IMR-90 (cell line): Measurements from ENCODE around the gene ALAS1. TPM values are rescaled to one million over a fixed set of nuclear protein-coding genes. Genes with fewer than 3 reads are reported as not detected.

ENCODE experiments used
- ATAC-seq: fragments of 200-7000 bp; cut with Tn5 transposase; 2 replicates; pipeline ENCODE4 v1.9.1; 2020; ENCODE audit warnings: low read depth, mild to moderate bottlenecking, moderate library complexity
- BruUV-seq: library from RNA; stranded (reverse); fragments of 400-500 nt; replicated peaks from 2 replicates; lab custom pipeline; 2021; lab: Mats Ljungman, UMichigan
- CTCF ChIA-PET: fragments of 300-600 bp; formaldehyde crosslinking; extraction: SDS; loops from one replicate; lab custom pipeline; 2021; ENCODE audit warnings: antibody characterized with exemption; lab: Yijun Ruan, JAX
- POLR2A ChIA-PET: fragments of 300-600 bp; sonication (Branson Sonifier 250); formaldehyde crosslinking; loops from one replicate; lab custom pipeline; 2022; ENCODE audit warnings: antibody characterized with exemption; ENCODE audit not compliant: unreplicated experiment; lab: Charles Lee
- DNase-seq: peaks from one replicate; pipeline ENCODE4 v3.0.0; 2013
- H2AFZ ChIP-seq: replicated peaks from 2 replicates; pipeline ENCODE3; 2013; ENCODE audit warnings: low read length, mild to moderate bottlenecking; ENCODE audit not compliant: poor library complexity
- H2AK5ac ChIP-seq: 2 replicates; pipeline ENCODE4 v1.6.1; 2013; ENCODE audit warnings: low read depth, low read length, inconsistent platforms
- H2AK9ac ChIP-seq: replicated peaks from 2 replicates; pipeline ENCODE3; 2013; ENCODE audit warnings: mild to moderate bottlenecking, low read depth, low read length, moderate library complexity; ENCODE audit not compliant: poor library complexity
- H2BK120ac ChIP-seq: 2 replicates; pipeline ENCODE4 v1.6.1; 2013; ENCODE audit warnings: low read depth, low read length, inconsistent platforms
- H2BK15ac ChIP-seq: 3 replicates; pipeline ENCODE4 v1.6.1; 2013; ENCODE audit warnings: low read depth, low read length, inconsistent platforms
- H2BK20ac ChIP-seq: 2 replicates; pipeline ENCODE4 v1.6.1; 2013; ENCODE audit warnings: low read depth, mild to moderate bottlenecking, inconsistent platforms, low read length, moderate library complexity
- H2BK5ac ChIP-seq: 2 replicates; pipeline ENCODE4 v1.6.1; 2013; ENCODE audit warnings: mild to moderate bottlenecking, low read depth, low read length, inconsistent platforms; ENCODE audit not compliant: poor library complexity, severe bottlenecking
- H3K14ac ChIP-seq: replicated peaks from 2 replicates; pipeline ENCODE4 v1.6.1; 2013; ENCODE audit warnings: low read depth, low read length, inconsistent platforms
- H3K18ac ChIP-seq: 2 replicates; pipeline ENCODE4 v1.6.1; 2013; ENCODE audit warnings: low read depth, low read length, control low read depth
- H3K23ac ChIP-seq: 2 replicates; pipeline ENCODE4 v1.6.1; 2013; ENCODE audit warnings: low read depth, low read length, inconsistent platforms
- H3K27ac ChIP-seq: 2 replicates; pipeline ENCODE4 v1.5.1; 2013; ENCODE audit warnings: mild to moderate bottlenecking, control low read depth, low read length; ENCODE audit not compliant: insufficient read depth
- H3K27me3 ChIP-seq: 2 replicates; pipeline ENCODE4 v1.6.1; 2013; ENCODE audit warnings: low read length; ENCODE audit not compliant: control insufficient read depth, insufficient read depth
- H3K36me3 ChIP-seq: 2 replicates; pipeline ENCODE4 v1.6.1; 2013; ENCODE audit warnings: low read length, mixed read lengths; ENCODE audit not compliant: control insufficient read depth, insufficient read depth
- H3K4ac ChIP-seq: 2 replicates; pipeline ENCODE4 v1.6.1; 2013; ENCODE audit warnings: low read depth, low read length, inconsistent platforms
- H3K4me1 ChIP-seq: 2 replicates; pipeline ENCODE4 v1.6.1; 2013; ENCODE audit warnings: low read length, mixed read lengths; ENCODE audit not compliant: control insufficient read depth, insufficient read depth
- H3K4me2 ChIP-seq: 2 replicates; pipeline ENCODE4 v1.6.1; 2013; ENCODE audit warnings: low read depth, mild to moderate bottlenecking, control low read depth, low read length, moderate library complexity
- H3K4me3 ChIP-seq: 2 replicates; pipeline ENCODE4 v1.5.1; 2013; ENCODE audit warnings: low read depth, mild to moderate bottlenecking, control low read depth, low read length, moderate library complexity; ENCODE audit not compliant: insufficient read depth
- H3K56ac ChIP-seq: 2 replicates; pipeline ENCODE4 v1.6.1; 2013; ENCODE audit warnings: low read length, inconsistent platforms; ENCODE audit not compliant: insufficient read depth; ENCODE audit errors: extremely low read depth
- H3K79me1 ChIP-seq, 2 experiments: 2 replicates each; pipeline ENCODE4 v1.6.1; 2013; ENCODE audit warnings: low read length in 2 of 2, inconsistent platforms in 1 of 2, low read depth in 1 of 2
- H3K9ac ChIP-seq: 2 replicates; pipeline ENCODE4 v1.6.1; 2013; ENCODE audit warnings: low read depth, low read length, control low read depth
- H3K9me1 ChIP-seq: 2 replicates; pipeline ENCODE4 v1.6.1; 2013; ENCODE audit warnings: low read length, inconsistent platforms; ENCODE audit not compliant: insufficient read depth
- H3K9me3 ChIP-seq: 2 replicates; pipeline ENCODE4 v1.6.1; 2013; ENCODE audit warnings: low read length; ENCODE audit not compliant: control insufficient read depth, insufficient read depth
- H4K20me1 ChIP-seq: 2 replicates; pipeline ENCODE4 v1.6.1; 2013; ENCODE audit warnings: low read length, inconsistent platforms; ENCODE audit not compliant: insufficient read depth
- H4K5ac ChIP-seq: 2 replicates; pipeline ENCODE4 v1.6.1; 2013; ENCODE audit warnings: mild to moderate bottlenecking, low read depth, low read length, control low read depth
- H4K8ac ChIP-seq, 2 experiments: 2 replicates each; pipeline ENCODE4 v1.6.1; 2013; ENCODE audit warnings: low read depth in 2 of 2, low read length in 2 of 2, control low read depth in 1 of 2, inconsistent platforms in 1 of 2
- H4K91ac ChIP-seq: 2 replicates; pipeline ENCODE4 v1.6.1; 2013; ENCODE audit warnings: low read depth, low read length, inconsistent platforms; ENCODE audit not compliant: insufficient read depth
- CHD1 ChIP-seq: IDR thresholded peaks from 2 replicates; pipeline ENCODE4 v1.6.1; 2012; ENCODE audit warnings: low read depth, low read length, improper control_type of control experiment
- CTCF ChIP-seq: conservative IDR thresholded peaks from 2 replicates; pipeline ENCODE4 v1.5.1; 2012; ENCODE audit warnings: mild to moderate bottlenecking, low read depth, low read length, improper control_type of control experiment
- ELK1 ChIP-seq: fragments of 150-350 bp; IDR thresholded peaks from 2 replicates; pipeline ENCODE4 v1.6.1; 2016; ENCODE audit warnings: low read depth, mild to moderate bottlenecking, low read length, moderate library complexity, borderline replicate concordance
- FOS ChIP-seq: fragments of 150-350 bp; IDR thresholded peaks from 2 replicates; pipeline ENCODE4 v1.6.1; 2016; ENCODE audit warnings: low read depth, low read length
- MAFK ChIP-seq: IDR thresholded peaks from 2 replicates; pipeline ENCODE4 v1.6.1; 2012; ENCODE audit warnings: low read depth, low read length, improper control_type of control experiment
- MAZ ChIP-seq: IDR thresholded peaks from 2 replicates; pipeline ENCODE4 v1.6.1; 2012; ENCODE audit warnings: low read depth, mild to moderate bottlenecking, low read length, improper control_type of control experiment, moderate library complexity, borderline replicate concordance
- MXI1 ChIP-seq: IDR thresholded peaks from 2 replicates; pipeline ENCODE4 v1.6.1; 2012; ENCODE audit warnings: low read depth, mild to moderate bottlenecking, low read length, moderate library complexity, borderline replicate concordance
- NFE2L2 ChIP-seq: fragments of 150-350 bp; IDR thresholded peaks from 2 replicates; pipeline ENCODE4 v1.6.1; 2016; ENCODE audit warnings: low read depth, mild to moderate bottlenecking, low read length
- RAD21 ChIP-seq: IDR thresholded peaks from 2 replicates; pipeline ENCODE4 v1.6.1; 2012; ENCODE audit warnings: low read length, improper control_type of control experiment
- RFX5 ChIP-seq: IDR thresholded peaks from 2 replicates; pipeline ENCODE4 v1.8.0; 2012; ENCODE audit warnings: low read depth, mild to moderate bottlenecking, low read length, moderate library complexity
- SMC3 ChIP-seq: fragments of 150-350 bp; IDR thresholded peaks from 2 replicates; pipeline ENCODE4 v1.6.1; 2016; ENCODE audit warnings: low read depth, mild to moderate bottlenecking, antibody characterized with exemption, low read length, moderate library complexity
- WGBS, 2 experiments: methylation state at CpG; one replicate each; pipeline versions ENCODE4 v1.1.5 to v1.1.7; 2013; ENCODE audit warnings: missing lambda C conversion rate in 2 of 2; ENCODE audit not compliant: insufficient read length in 1 of 2; ENCODE audit errors: extremely low coverage in 2 of 2; 5-methylcytosine and 5-hydroxymethylcytosine counted together
- dilution Hi-C: fragments of 300-500 bp; cut with HindIII; formaldehyde crosslinking; loops from one replicate; pipeline ENCODE4 v1.14.3; 2018; ENCODE audit warnings: low sequenced_read_pairs; ENCODE audit not compliant: unreplicated experiment
- in situ Hi-C: fragments of 300-500 bp; cut with MboI; formaldehyde crosslinking; loops from 3 replicates; pipeline ENCODE4 v1.14.3; 2019; ENCODE audit warnings: low sequenced_read_pairs, inconsistent platforms, mixed read lengths
- intact Hi-C: fragments of 100-400 bp; cut with micrococcal nuclease; formaldehyde crosslinking; loops from 2 replicates; pipeline ENCODE4 v1.10.0; 2022
- polyA plus RNA-seq, 3 experiments: library from polyadenylated mRNA; depleted of rRNA; stranded (reverse); fragments of >200 nt; gene quantifications; 2 replicates each; pipeline ENCODE4 v1.2.3, GENCODE V29; 2012; ENCODE audit warnings: low replicate concordance in 1 of 3
- total RNA-seq: library from RNA; depleted of rRNA; stranded (reverse); fragments of >200 nt; gene quantifications from 2 replicates; pipeline ENCODE4 v1.2.3, GENCODE V29; 2012

The ALAS1 gene
- total and polyA plus RNA-seq, 2 of the 4 experiments (the other 2 are of a cell fraction) = 32.8 to 47.2 TPM

GRCh38 chr3:52231502-52232278 is 33.7 kb downstream of the ALAS1 start (continued):
- TF ChIP-seq MXI1 = no peak

GRCh38 chr3:52232279-52233107 is 34.5 kb downstream of the ALAS1 start:
- peaks cover 10 to 55% of the 10 kb centered on the region in 2 experiments for H3K79me1 ChIP-seq
- H2AK5ac ChIP-seq = no peak overlapping the region
- in situ Hi-C loops = loop anchor here (5.0 kb wide), 1 partner anchor 110 kb away; no protein-coding TSS in a partner anchor
- H3K4me1 ChIP-seq = peaks cover 11% of the 10 kb centered on the region
- peaks cover 63% of the 10 kb centered on the region for H3K36me3 ChIP-seq
- H4K20me1 ChIP-seq = peaks cover 44% of the 10 kb centered on the region
- no TSS peak for BruUV-seq
- no peak overlapping the region for H3K4me3 ChIP-seq
- H3K9ac ChIP-seq = no peak overlapping the region
- no peak overlapping the region for H3K23ac ChIP-seq
- H2AFZ ChIP-seq = no peak overlapping the region
- dilution Hi-C loops = no loop called here
- H3K27me3 ChIP-seq = no peaks in the 10 kb centered on the region
- no peak overlapping the region for H3K14ac ChIP-seq
- no peak overlapping the region for H4K91ac ChIP-seq
- DNase-seq (no peak), ATAC-seq (no peak)
- H2BK5ac ChIP-seq = no peak overlapping the region
- ChIA-PET CTCF (interaction anchor here (0.6 to 1.6 kb wide), 2 partner anchors 25 to 107 kb away, joined by 5 to 14 read pairs; no protein-coding TSS in a partner anchor), POLR2A (no interaction called here)
- H2AK9ac ChIP-seq = no peak overlapping the region
- H3K27ac ChIP-seq = no peak overlapping the region
- H3K56ac ChIP-seq = no peak overlapping the region
- no peak overlapping the region for H4K8ac ChIP-seq
- H4K5ac ChIP-seq = no peak overlapping the region
- H3K18ac ChIP-seq = no peak overlapping the region
- H3K9me1 ChIP-seq = peaks cover 13% of the 10 kb centered on the region
- no peak overlapping the region for H3K4ac ChIP-seq
- no peak overlapping the region for H3K4me2 ChIP-seq
- no peak overlapping the region for H2BK120ac ChIP-seq
- no peak overlapping the region for H2BK15ac ChIP-seq
- WGBS, 2 experiments = 95% methylated on average over 9 of the region's 28 CpGs; no CpG with 5 or more reads in 1 of the 2 experiments
- H2BK20ac ChIP-seq = no peak overlapping the region; the same call in 1 of the 2 replicates
- no peaks in the 10 kb centered on the region for H3K9me3 ChIP-seq
- intact Hi-C loops = no loop called here
- TF ChIP-seq NFE2L2 (no peak), SMC3 (no peak), RFX5 (no peak), ELK1 (no peak), MAZ (no peak), RAD21 (no peak), CTCF (no peak), FOS (no peak), MAFK (no peak), CHD1 (no peak)
